IMR-90 (cell line): ENCODE data around the gene ATXN1. TPM values are rescaled to one million over a fixed set of nuclear protein-coding genes. Genes with fewer than 3 reads are reported as not detected.

Source experiments
- ATAC-seq: fragments of 200-7000 bp; cut with Tn5 transposase; 2 replicates; pipeline ENCODE4 v1.9.1; 2020; ENCODE audit warnings: low read depth, mild to moderate bottlenecking, moderate library complexity
- BruUV-seq: library from RNA; stranded (reverse); fragments of 400-500 nt; replicated peaks from 2 replicates; lab custom pipeline; 2021; lab: Mats Ljungman, UMichigan
- CTCF ChIA-PET: fragments of 300-600 bp; formaldehyde crosslinking; extraction: SDS; loops from one replicate; lab custom pipeline; 2021; ENCODE audit warnings: antibody characterized with exemption; lab: Yijun Ruan, JAX
- POLR2A ChIA-PET: fragments of 300-600 bp; sonication (Branson Sonifier 250); formaldehyde crosslinking; loops from one replicate; lab custom pipeline; 2022; ENCODE audit warnings: antibody characterized with exemption; ENCODE audit not compliant: unreplicated experiment; lab: Charles Lee
- DNase-seq: peaks from one replicate; pipeline ENCODE4 v3.0.0; 2013
- H2AFZ ChIP-seq: replicated peaks from 2 replicates; pipeline ENCODE3; 2013; ENCODE audit warnings: low read length, mild to moderate bottlenecking; ENCODE audit not compliant: poor library complexity
- H2AK5ac ChIP-seq: 2 replicates; pipeline ENCODE4 v1.6.1; 2013; ENCODE audit warnings: low read depth, low read length, inconsistent platforms
- H2AK9ac ChIP-seq: replicated peaks from 2 replicates; pipeline ENCODE3; 2013; ENCODE audit warnings: mild to moderate bottlenecking, low read depth, low read length, moderate library complexity; ENCODE audit not compliant: poor library complexity
- H2BK120ac ChIP-seq: 2 replicates; pipeline ENCODE4 v1.6.1; 2013; ENCODE audit warnings: low read depth, low read length, inconsistent platforms
- H2BK15ac ChIP-seq: 3 replicates; pipeline ENCODE4 v1.6.1; 2013; ENCODE audit warnings: low read depth, low read length, inconsistent platforms
- H2BK20ac ChIP-seq: 2 replicates; pipeline ENCODE4 v1.6.1; 2013; ENCODE audit warnings: low read depth, mild to moderate bottlenecking, inconsistent platforms, low read length, moderate library complexity
- H2BK5ac ChIP-seq: 2 replicates; pipeline ENCODE4 v1.6.1; 2013; ENCODE audit warnings: mild to moderate bottlenecking, low read depth, low read length, inconsistent platforms; ENCODE audit not compliant: poor library complexity, severe bottlenecking
- H3K14ac ChIP-seq: replicated peaks from 2 replicates; pipeline ENCODE4 v1.6.1; 2013; ENCODE audit warnings: low read depth, low read length, inconsistent platforms
- H3K18ac ChIP-seq: 2 replicates; pipeline ENCODE4 v1.6.1; 2013; ENCODE audit warnings: low read depth, low read length, control low read depth
- H3K23ac ChIP-seq: 2 replicates; pipeline ENCODE4 v1.6.1; 2013; ENCODE audit warnings: low read depth, low read length, inconsistent platforms
- H3K27ac ChIP-seq: 2 replicates; pipeline ENCODE4 v1.5.1; 2013; ENCODE audit warnings: mild to moderate bottlenecking, control low read depth, low read length; ENCODE audit not compliant: insufficient read depth
- H3K27me3 ChIP-seq: 2 replicates; pipeline ENCODE4 v1.6.1; 2013; ENCODE audit warnings: low read length; ENCODE audit not compliant: control insufficient read depth, insufficient read depth
- H3K36me3 ChIP-seq: 2 replicates; pipeline ENCODE4 v1.6.1; 2013; ENCODE audit warnings: low read length, mixed read lengths; ENCODE audit not compliant: control insufficient read depth, insufficient read depth
- H3K4ac ChIP-seq: 2 replicates; pipeline ENCODE4 v1.6.1; 2013; ENCODE audit warnings: low read depth, low read length, inconsistent platforms
- H3K4me1 ChIP-seq: 2 replicates; pipeline ENCODE4 v1.6.1; 2013; ENCODE audit warnings: low read length, mixed read lengths; ENCODE audit not compliant: control insufficient read depth, insufficient read depth
- H3K4me2 ChIP-seq: 2 replicates; pipeline ENCODE4 v1.6.1; 2013; ENCODE audit warnings: low read depth, mild to moderate bottlenecking, control low read depth, low read length, moderate library complexity
- H3K4me3 ChIP-seq: 2 replicates; pipeline ENCODE4 v1.5.1; 2013; ENCODE audit warnings: low read depth, mild to moderate bottlenecking, control low read depth, low read length, moderate library complexity; ENCODE audit not compliant: insufficient read depth
- H3K56ac ChIP-seq: 2 replicates; pipeline ENCODE4 v1.6.1; 2013; ENCODE audit warnings: low read length, inconsistent platforms; ENCODE audit not compliant: insufficient read depth; ENCODE audit errors: extremely low read depth
- H3K79me1 ChIP-seq, 2 experiments: 2 replicates each; pipeline ENCODE4 v1.6.1; 2013; ENCODE audit warnings: low read length in 2 of 2, inconsistent platforms in 1 of 2, low read depth in 1 of 2
- H3K9ac ChIP-seq: 2 replicates; pipeline ENCODE4 v1.6.1; 2013; ENCODE audit warnings: low read depth, low read length, control low read depth
- H3K9me1 ChIP-seq: 2 replicates; pipeline ENCODE4 v1.6.1; 2013; ENCODE audit warnings: low read length, inconsistent platforms; ENCODE audit not compliant: insufficient read depth
- H3K9me3 ChIP-seq: 2 replicates; pipeline ENCODE4 v1.6.1; 2013; ENCODE audit warnings: low read length; ENCODE audit not compliant: control insufficient read depth, insufficient read depth
- H4K20me1 ChIP-seq: 2 replicates; pipeline ENCODE4 v1.6.1; 2013; ENCODE audit warnings: low read length, inconsistent platforms; ENCODE audit not compliant: insufficient read depth
- H4K5ac ChIP-seq: 2 replicates; pipeline ENCODE4 v1.6.1; 2013; ENCODE audit warnings: mild to moderate bottlenecking, low read depth, low read length, control low read depth
- H4K8ac ChIP-seq, 2 experiments: 2 replicates each; pipeline ENCODE4 v1.6.1; 2013; ENCODE audit warnings: low read depth in 2 of 2, low read length in 2 of 2, control low read depth in 1 of 2, inconsistent platforms in 1 of 2
- H4K91ac ChIP-seq: 2 replicates; pipeline ENCODE4 v1.6.1; 2013; ENCODE audit warnings: low read depth, low read length, inconsistent platforms; ENCODE audit not compliant: insufficient read depth
- BHLHE40 ChIP-seq: fragments of 150-350 bp; IDR thresholded peaks from 2 replicates; pipeline ENCODE4 v1.6.1; 2016; ENCODE audit warnings: mild to moderate bottlenecking, low read depth, low read length
- CEBPB ChIP-seq: IDR thresholded peaks from 2 replicates; pipeline ENCODE4 v1.6.1; 2012; ENCODE audit warnings: low read depth, low read length, improper control_type of control experiment
- CHD1 ChIP-seq: IDR thresholded peaks from 2 replicates; pipeline ENCODE4 v1.6.1; 2012; ENCODE audit warnings: low read depth, low read length, improper control_type of control experiment
- FOS ChIP-seq: fragments of 150-350 bp; IDR thresholded peaks from 2 replicates; pipeline ENCODE4 v1.6.1; 2016; ENCODE audit warnings: low read depth, low read length
- MAFK ChIP-seq: IDR thresholded peaks from 2 replicates; pipeline ENCODE4 v1.6.1; 2012; ENCODE audit warnings: low read depth, low read length, improper control_type of control experiment
- MXI1 ChIP-seq: IDR thresholded peaks from 2 replicates; pipeline ENCODE4 v1.6.1; 2012; ENCODE audit warnings: low read depth, mild to moderate bottlenecking, low read length, moderate library complexity, borderline replicate concordance
- NFE2L2 ChIP-seq: fragments of 150-350 bp; IDR thresholded peaks from 2 replicates; pipeline ENCODE4 v1.6.1; 2016; ENCODE audit warnings: low read depth, mild to moderate bottlenecking, low read length
- POLR2A ChIP-seq: IDR thresholded peaks from 2 replicates; pipeline ENCODE4 v1.6.1; 2012; ENCODE audit warnings: mild to moderate bottlenecking, low read depth, low read length
- RAD21 ChIP-seq: IDR thresholded peaks from 2 replicates; pipeline ENCODE4 v1.6.1; 2012; ENCODE audit warnings: low read length, improper control_type of control experiment
- RCOR1 ChIP-seq: IDR thresholded peaks from 2 replicates; pipeline ENCODE4 v1.6.1; 2012; ENCODE audit warnings: mild to moderate bottlenecking, low read length, improper control_type of control experiment; ENCODE audit not compliant: insufficient replicate concordance
- WGBS, 2 experiments: methylation state at CpG; one replicate each; pipeline versions ENCODE4 v1.1.5 to v1.1.7; 2013; ENCODE audit warnings: missing lambda C conversion rate in 2 of 2; ENCODE audit not compliant: insufficient read length in 1 of 2; ENCODE audit errors: extremely low coverage in 2 of 2; 5-methylcytosine and 5-hydroxymethylcytosine counted together
- dilution Hi-C: fragments of 300-500 bp; cut with HindIII; formaldehyde crosslinking; loops from one replicate; pipeline ENCODE4 v1.14.3; 2018; ENCODE audit warnings: low sequenced_read_pairs; ENCODE audit not compliant: unreplicated experiment
- in situ Hi-C: fragments of 300-500 bp; cut with MboI; formaldehyde crosslinking; loops from 3 replicates; pipeline ENCODE4 v1.14.3; 2019; ENCODE audit warnings: low sequenced_read_pairs, inconsistent platforms, mixed read lengths
- intact Hi-C: fragments of 100-400 bp; cut with micrococcal nuclease; formaldehyde crosslinking; loops from 2 replicates; pipeline ENCODE4 v1.10.0; 2022
- polyA plus RNA-seq, 3 experiments: library from polyadenylated mRNA; depleted of rRNA; stranded (reverse); fragments of >200 nt; gene quantifications; 2 replicates each; pipeline ENCODE4 v1.2.3, GENCODE V29; 2012; ENCODE audit warnings: low replicate concordance in 1 of 3
- total RNA-seq: library from RNA; depleted of rRNA; stranded (reverse); fragments of >200 nt; gene quantifications from 2 replicates; pipeline ENCODE4 v1.2.3, GENCODE V29; 2012
- TF ChIP-seq, protein P1 (sequence below): conservative IDR thresholded peaks from 2 replicates; pipeline ENCODE4 v1.5.1; 2012; ENCODE audit warnings: mild to moderate bottlenecking, low read depth, low read length, improper control_type of control experiment
- TF ChIP-seq, protein P2 (sequence below): fragments of 150-350 bp; IDR thresholded peaks from 2 replicates; pipeline ENCODE4 v1.6.1; 2016; ENCODE audit warnings: low read depth, mild to moderate bottlenecking, low read length, moderate library complexity, borderline replicate concordance
- TF ChIP-seq, protein P3 (sequence below): fragments of 150-350 bp; IDR thresholded peaks from 2 replicates; pipeline ENCODE4 v1.6.1; 2017; ENCODE audit warnings: mild to moderate bottlenecking, antibody characterized with exemption, low read length, low read depth

Gene ATXN1
- total and polyA plus RNA-seq, 2 of the 4 experiments (the other 2 are of a cell fraction), result 7.3 to 11.1 TPM

DNA sequence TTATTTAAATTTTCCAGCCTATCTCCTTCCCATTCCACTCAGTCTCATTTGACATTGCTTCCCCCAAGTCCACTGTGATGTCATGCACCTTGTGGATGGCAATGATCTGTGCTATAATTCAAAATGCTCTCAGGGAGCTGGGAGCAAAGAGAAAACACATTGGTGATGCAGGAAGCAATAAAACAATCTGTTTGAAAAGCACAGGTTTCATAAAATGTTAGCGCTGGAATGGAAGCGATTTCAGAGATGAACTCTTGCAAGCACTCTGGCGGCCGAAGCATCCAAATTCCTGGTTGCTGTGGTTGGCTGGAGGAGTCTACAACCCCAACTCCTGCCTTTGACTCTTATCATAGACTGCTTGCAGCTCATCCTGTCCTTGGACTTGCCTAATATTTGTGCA lies 355.9 kb downstream of the ATXN1 start:
- BruUV-seq, result no TSS peak
- in situ Hi-C loops (loop anchor here (10.0 kb wide), 1 partner anchor 359 kb away; the partner anchor contains the start of gene ATXN1), intact Hi-C loops (loop anchor here (10.0 kb wide), 1 partner anchor 559 kb away; no protein-coding TSS in a partner anchor), dilution Hi-C loops (no loop called here)
- H4K91ac ChIP-seq, result peak overlapping the region; percentile 52; the same call in 1 of the 2 replicates
- peak overlapping the region; percentile 46; the same call in 1 of the 2 replicates for H3K18ac ChIP-seq
- no CpG with 5 or more reads among the region's 4 CpGs for WGBS, 2 experiments
- H3K4me1 ChIP-seq, result peaks cover 27% of the 10 kb centered on the region
- H2BK120ac ChIP-seq, result 0 out of 2 replicates have a peak overlapping the region, but pooled peaks have one; percentile 35
- no peak overlapping the region for H2AFZ ChIP-seq
- H3K56ac ChIP-seq, result no peak overlapping the region
- no peak overlapping the region for H2AK9ac ChIP-seq
- peaks cover 9 to 21% of the 10 kb centered on the region in 2 experiments; a peak in 3 of 4 replicates for H3K79me1 ChIP-seq
- POLR2A ChIA-PET, result no interaction called here
- no peak overlapping the region for H3K27ac ChIP-seq
- H3K4me3 ChIP-seq, result no peak overlapping the region
- DNase-seq (no peak), ATAC-seq (no peak)
- H3K9me3 ChIP-seq, result no peaks in the 10 kb centered on the region
- no peaks in the 10 kb centered on the region for H3K27me3 ChIP-seq
- no peak overlapping the region for H2BK5ac ChIP-seq
- no peaks in the 10 kb centered on the region for H4K20me1 ChIP-seq
- no peak overlapping the region for H4K8ac ChIP-seq
- TF ChIP-seq, protein P1, sequence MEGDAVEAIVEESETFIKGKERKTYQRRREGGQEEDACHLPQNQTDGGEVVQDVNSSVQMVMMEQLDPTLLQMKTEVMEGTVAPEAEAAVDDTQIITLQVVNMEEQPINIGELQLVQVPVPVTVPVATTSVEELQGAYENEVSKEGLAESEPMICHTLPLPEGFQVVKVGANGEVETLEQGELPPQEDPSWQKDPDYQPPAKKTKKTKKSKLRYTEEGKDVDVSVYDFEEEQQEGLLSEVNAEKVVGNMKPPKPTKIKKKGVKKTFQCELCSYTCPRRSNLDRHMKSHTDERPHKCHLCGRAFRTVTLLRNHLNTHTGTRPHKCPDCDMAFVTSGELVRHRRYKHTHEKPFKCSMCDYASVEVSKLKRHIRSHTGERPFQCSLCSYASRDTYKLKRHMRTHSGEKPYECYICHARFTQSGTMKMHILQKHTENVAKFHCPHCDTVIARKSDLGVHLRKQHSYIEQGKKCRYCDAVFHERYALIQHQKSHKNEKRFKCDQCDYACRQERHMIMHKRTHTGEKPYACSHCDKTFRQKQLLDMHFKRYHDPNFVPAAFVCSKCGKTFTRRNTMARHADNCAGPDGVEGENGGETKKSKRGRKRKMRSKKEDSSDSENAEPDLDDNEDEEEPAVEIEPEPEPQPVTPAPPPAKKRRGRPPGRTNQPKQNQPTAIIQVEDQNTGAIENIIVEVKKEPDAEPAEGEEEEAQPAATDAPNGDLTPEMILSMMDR, result no peak
- TF ChIP-seq, protein P2, sequence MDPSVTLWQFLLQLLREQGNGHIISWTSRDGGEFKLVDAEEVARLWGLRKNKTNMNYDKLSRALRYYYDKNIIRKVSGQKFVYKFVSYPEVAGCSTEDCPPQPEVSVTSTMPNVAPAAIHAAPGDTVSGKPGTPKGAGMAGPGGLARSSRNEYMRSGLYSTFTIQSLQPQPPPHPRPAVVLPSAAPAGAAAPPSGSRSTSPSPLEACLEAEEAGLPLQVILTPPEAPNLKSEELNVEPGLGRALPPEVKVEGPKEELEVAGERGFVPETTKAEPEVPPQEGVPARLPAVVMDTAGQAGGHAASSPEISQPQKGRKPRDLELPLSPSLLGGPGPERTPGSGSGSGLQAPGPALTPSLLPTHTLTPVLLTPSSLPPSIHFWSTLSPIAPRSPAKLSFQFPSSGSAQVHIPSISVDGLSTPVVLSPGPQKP, result no peak
- TF ChIP-seq BHLHE40, result no peak
- no peak for TF ChIP-seq MAFK
- no peak for TF ChIP-seq NFE2L2
- no peak for TF ChIP-seq CHD1
- no peak for TF ChIP-seq POLR2A
- TF ChIP-seq MXI1, result no peak
- TF ChIP-seq FOS, result no peak
- no peak for TF ChIP-seq RCOR1
- no peak for TF ChIP-seq CEBPB
- no peak for TF ChIP-seq RAD21
- TF ChIP-seq, protein P3, sequence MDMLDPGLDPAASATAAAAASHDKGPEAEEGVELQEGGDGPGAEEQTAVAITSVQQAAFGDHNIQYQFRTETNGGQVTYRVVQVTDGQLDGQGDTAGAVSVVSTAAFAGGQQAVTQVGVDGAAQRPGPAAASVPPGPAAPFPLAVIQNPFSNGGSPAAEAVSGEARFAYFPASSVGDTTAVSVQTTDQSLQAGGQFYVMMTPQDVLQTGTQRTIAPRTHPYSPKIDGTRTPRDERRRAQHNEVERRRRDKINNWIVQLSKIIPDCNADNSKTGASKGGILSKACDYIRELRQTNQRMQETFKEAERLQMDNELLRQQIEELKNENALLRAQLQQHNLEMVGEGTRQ, result no peak
- no peak overlapping the region for H2BK20ac ChIP-seq
- peaks cover 8% of the 10 kb centered on the region; the same call in 1 of the 2 replicates for H3K36me3 ChIP-seq
- no peak overlapping the region for H3K4ac ChIP-seq
- no peak overlapping the region for H3K4me2 ChIP-seq
- H3K9me1 ChIP-seq, result peaks cover 14% of the 10 kb centered on the region
- no peak overlapping the region for H3K9ac ChIP-seq
- no peak overlapping the region; the same call in 1 of the 2 replicates for H2AK5ac ChIP-seq
- CTCF ChIA-PET, result no interaction called here
- H3K14ac ChIP-seq, result no peak overlapping the region
- peak overlapping the region; percentile 60; the same call in 1 of the 2 replicates for H4K5ac ChIP-seq
- 0 out of 3 replicates have a peak overlapping the region, but pooled peaks have one; percentile 25 for H2BK15ac ChIP-seq
- no peak overlapping the region for H3K23ac ChIP-seq
